SK-N-SH (cell line): ENCODE measurements around the gene ARPC4.

Experiments used
- IRF3 ChIP-seq: fragments of 150-350 bp; IDR thresholded peaks from 2 replicates; pipeline ENCODE4 v1.6.1; 2016; ENCODE audit warnings: mild to moderate bottlenecking, low read depth, low read length
- MAX ChIP-seq: IDR thresholded peaks from 2 replicates; pipeline ENCODE4 v1.4.0; 2012; ENCODE audit warnings: low read depth
- REST ChIP-seq: IDR thresholded peaks from 2 replicates; pipeline ENCODE4 v1.6.1; 2012; ENCODE audit warnings: mild to moderate bottlenecking, low read depth, low read length, moderate library complexity
- RFX5 ChIP-seq: IDR thresholded peaks from 2 replicates; pipeline ENCODE4 v1.6.1; 2012; ENCODE audit warnings: mild to moderate bottlenecking, improper control_type of control experiment, low read length

DNA sequence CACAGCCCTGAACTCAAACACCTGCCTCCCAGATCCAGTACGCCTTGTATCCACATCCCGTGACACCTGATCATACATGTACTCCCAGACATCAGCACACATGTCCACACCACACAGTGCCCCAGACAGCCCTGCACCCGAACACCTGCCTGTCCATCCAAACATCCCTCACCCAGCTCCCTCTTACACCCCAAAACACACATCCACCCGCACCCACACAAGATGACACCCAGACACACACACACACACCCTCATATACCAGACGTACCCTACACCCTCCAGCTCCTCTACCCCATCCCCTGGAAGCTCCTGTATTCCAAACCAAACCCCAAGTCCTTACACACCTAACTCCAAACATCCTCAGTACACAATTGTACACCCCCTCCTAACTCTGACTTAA lies 23.9 kb upstream of the ARPC4 start:
- no peak for TF ChIP-seq RFX5
- TF ChIP-seq MAX, result no peak
- no peak for TF ChIP-seq IRF3
- TF ChIP-seq REST, result no peak
